ENCODE results near the gene USP32. TPM values are rescaled to one million over a fixed set of nuclear protein-coding genes. Genes with fewer than 3 reads are reported as not detected.
A peak's percentile ranks its signal among the peaks of the same experiment; 100 is the strongest.
"Not testable (repeated sequence)": the region's sequence is repeated elsewhere in the genome, so short reads cannot be mapped to it uniquely, and the experiment has no call there.

Gene USP32
- total RNA-seq, 1 donor from 2014 or later, result 53.6 TPM

DNA sequence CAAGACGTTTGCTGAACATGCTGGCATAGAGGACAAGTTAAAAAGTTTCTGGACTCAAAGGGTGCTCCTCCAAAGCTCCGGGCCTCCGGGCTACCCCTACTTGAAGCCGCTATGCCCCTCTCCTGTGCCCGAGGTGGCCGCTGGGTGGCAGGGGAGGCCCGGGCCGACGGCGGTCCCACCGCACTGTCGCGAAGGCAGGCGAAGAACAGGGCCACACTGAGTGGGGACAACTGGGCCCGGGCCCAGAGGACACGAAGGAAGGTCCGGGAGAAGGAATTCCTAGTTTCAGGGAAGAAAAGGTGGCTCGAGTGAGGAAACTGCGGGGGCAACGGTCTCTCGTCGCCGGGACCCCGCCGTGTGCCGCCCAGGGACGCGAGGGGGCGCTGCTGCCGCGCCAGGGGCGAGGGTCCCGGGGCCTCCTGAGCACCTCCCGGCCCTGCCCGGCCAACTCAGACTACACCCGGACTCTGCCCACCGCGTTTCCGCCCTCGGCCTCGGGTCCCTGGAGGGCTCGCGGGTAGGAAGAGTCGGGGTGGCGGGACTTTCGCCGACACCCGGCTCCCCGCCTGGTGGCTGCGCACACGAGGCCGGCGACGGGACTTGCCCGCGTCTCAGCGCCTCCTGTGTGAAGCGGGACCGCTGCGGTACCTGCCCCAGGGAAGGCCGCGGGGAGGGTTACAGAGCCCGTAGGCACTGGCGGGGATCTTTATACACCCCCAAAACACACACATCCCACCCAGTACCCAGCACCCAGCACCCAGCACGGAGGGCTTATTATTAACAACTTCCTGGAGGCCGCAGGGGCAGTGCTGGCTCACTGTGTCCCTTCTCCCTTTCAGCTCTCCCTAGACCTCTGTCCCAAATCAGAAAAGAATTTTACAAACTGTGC lies 29.6 kb upstream of the USP32 start:
- H3K9me3 Mint-ChIP-seq (ENCODE audit: unreplicated experiment), result no peaks in the 10 kb centered on the region
- H3K4me1 Mint-ChIP-seq (ENCODE audit: unreplicated experiment), result peaks cover 9% of the 10 kb centered on the region
- no peak overlapping the region for H3K27ac Mint-ChIP-seq (ENCODE audit: unreplicated experiment)
- no peaks in the 10 kb centered on the region for H3K27me3 Mint-ChIP-seq (ENCODE audit: unreplicated experiment)
- H3K4me3 Mint-ChIP-seq (ENCODE audit: unreplicated experiment), result peak overlapping the region; percentile 70
- TF ChIP-seq, protein P1, sequence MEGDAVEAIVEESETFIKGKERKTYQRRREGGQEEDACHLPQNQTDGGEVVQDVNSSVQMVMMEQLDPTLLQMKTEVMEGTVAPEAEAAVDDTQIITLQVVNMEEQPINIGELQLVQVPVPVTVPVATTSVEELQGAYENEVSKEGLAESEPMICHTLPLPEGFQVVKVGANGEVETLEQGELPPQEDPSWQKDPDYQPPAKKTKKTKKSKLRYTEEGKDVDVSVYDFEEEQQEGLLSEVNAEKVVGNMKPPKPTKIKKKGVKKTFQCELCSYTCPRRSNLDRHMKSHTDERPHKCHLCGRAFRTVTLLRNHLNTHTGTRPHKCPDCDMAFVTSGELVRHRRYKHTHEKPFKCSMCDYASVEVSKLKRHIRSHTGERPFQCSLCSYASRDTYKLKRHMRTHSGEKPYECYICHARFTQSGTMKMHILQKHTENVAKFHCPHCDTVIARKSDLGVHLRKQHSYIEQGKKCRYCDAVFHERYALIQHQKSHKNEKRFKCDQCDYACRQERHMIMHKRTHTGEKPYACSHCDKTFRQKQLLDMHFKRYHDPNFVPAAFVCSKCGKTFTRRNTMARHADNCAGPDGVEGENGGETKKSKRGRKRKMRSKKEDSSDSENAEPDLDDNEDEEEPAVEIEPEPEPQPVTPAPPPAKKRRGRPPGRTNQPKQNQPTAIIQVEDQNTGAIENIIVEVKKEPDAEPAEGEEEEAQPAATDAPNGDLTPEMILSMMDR (IDR thresholded peaks at IDR 0.05), result peak; percentile 99
- H3K36me3 Mint-ChIP-seq (ENCODE audit: unreplicated experiment), result no peaks in the 10 kb centered on the region
- DNase-seq (ENCODE audit: extremely low spot score, unreplicated experiment), result peak; percentile 92

DNA sequence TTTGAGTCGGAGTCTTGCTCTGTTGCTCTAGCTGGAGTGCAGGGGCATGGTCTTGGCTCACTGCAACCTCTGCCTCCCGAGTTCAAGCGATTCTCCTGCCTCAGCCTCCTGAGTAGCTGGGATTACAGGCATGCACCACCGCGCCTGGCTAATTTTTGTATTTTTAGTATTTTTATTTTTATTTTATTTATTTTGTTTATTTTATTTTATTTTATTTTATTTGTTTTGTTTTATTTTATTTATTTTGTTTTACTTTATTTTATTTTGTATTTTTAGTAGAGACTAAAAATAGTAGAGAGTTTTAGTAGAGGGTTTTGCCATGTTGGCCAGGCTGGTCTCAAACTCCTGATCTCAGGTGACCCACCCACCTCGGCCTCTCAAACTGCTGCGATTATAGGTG lies 27.9 kb upstream of the USP32 start:
- not testable (repeated sequence) for H3K27ac Mint-ChIP-seq (ENCODE audit: unreplicated experiment); H3K4me3 Mint-ChIP-seq (ENCODE audit: unreplicated experiment); H3K4me1 Mint-ChIP-seq (ENCODE audit: unreplicated experiment); H3K9me3 Mint-ChIP-seq (ENCODE audit: unreplicated experiment); DNase-seq (ENCODE audit: extremely low spot score, unreplicated experiment); H3K27me3 Mint-ChIP-seq (ENCODE audit: unreplicated experiment); H3K36me3 Mint-ChIP-seq (ENCODE audit: unreplicated experiment)

DNA sequence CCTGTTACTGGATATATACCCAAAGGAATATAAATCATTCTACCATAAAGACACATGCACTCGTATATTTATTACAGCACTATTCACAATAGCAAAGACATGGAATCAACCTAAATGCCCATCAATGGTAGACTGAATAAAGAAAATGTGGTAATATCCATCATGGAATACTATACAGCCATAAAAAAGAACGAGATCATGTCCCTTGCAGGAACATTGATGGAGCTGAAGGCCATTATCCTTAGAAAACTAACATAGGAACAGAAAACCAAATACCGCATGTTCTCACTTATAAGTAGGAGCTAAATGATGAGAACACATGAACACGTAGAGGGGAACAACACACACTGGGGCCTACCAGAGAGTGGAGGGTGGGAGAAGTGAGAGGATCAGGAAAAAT lies 27.1 kb upstream of the USP32 start:
- not testable (repeated sequence) for DNase-seq (ENCODE audit: extremely low spot score, unreplicated experiment); H3K4me1 Mint-ChIP-seq (ENCODE audit: unreplicated experiment); H3K4me3 Mint-ChIP-seq (ENCODE audit: unreplicated experiment); H3K27me3 Mint-ChIP-seq (ENCODE audit: unreplicated experiment); H3K9me3 Mint-ChIP-seq (ENCODE audit: unreplicated experiment); H3K36me3 Mint-ChIP-seq (ENCODE audit: unreplicated experiment); H3K27ac Mint-ChIP-seq (ENCODE audit: unreplicated experiment)

DNA sequence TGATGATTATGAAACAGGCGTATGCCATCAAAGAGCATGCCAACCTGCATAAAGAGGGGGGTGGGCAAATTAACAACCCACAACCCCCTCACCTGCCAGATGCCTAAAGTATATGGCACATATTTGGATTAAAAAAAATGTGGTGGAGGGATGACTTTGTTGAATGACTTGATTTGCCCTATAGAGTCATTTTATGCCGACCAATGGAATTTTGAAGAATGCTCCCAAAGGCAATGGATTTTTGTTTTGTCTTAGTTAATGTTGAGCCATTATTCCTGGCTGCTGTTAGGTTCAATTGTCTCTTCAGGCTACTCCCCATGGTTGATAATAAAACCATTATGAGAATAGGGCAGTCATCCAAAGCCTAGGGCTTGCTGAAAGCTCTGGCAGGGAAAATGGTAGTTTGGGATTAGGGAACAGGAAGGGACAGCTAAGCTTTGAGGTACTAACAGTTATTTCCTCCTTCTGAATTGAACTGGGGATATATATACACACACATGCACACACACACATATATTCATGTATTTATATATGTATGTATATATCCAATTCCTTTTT lies 24.5 kb upstream of the USP32 start:
- no peak overlapping the region for H3K4me3 Mint-ChIP-seq (ENCODE audit: unreplicated experiment)
- H3K4me1 Mint-ChIP-seq (ENCODE audit: unreplicated experiment), result peaks cover 7% of the 10 kb centered on the region
- H3K36me3 Mint-ChIP-seq (ENCODE audit: unreplicated experiment), result no peaks in the 10 kb centered on the region
- no peaks in the 10 kb centered on the region for H3K9me3 Mint-ChIP-seq (ENCODE audit: unreplicated experiment)
- H3K27me3 Mint-ChIP-seq (ENCODE audit: unreplicated experiment), result peaks cover 2% of the 10 kb centered on the region
- no peak overlapping the region for H3K27ac Mint-ChIP-seq (ENCODE audit: unreplicated experiment)
- TF ChIP-seq, protein P1 (IDR thresholded peaks at IDR 0.05), result no peak
- DNase-seq (ENCODE audit: extremely low spot score, unreplicated experiment), result no peak

DNA sequence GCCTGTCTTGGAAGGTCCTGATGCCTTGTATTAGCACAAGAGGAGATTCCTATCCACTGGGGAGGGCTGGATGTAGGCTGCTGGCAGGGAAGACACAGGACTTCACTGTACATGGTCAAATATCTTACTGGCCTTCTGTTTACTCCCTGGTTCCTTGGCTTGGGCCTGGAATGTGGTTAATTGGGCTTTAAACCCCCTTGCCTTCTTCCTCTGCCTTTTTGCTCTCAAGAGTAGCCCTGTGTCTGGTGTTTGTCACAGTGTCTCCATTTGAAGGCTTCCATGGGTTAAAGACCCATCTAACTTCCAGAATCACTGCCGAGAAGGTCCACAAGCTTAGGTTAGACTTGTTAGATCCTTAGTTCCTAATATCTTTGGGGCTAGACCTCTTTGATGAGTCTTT lies 23.2 kb upstream of the USP32 start:
- no peaks in the 10 kb centered on the region for H3K4me1 Mint-ChIP-seq (ENCODE audit: unreplicated experiment)
- peaks cover 2% of the 10 kb centered on the region for H3K27me3 Mint-ChIP-seq (ENCODE audit: unreplicated experiment)
- no peak overlapping the region for H3K27ac Mint-ChIP-seq (ENCODE audit: unreplicated experiment)
- no peak for DNase-seq (ENCODE audit: extremely low spot score, unreplicated experiment)
- H3K4me3 Mint-ChIP-seq (ENCODE audit: unreplicated experiment), result no peak overlapping the region
- H3K9me3 Mint-ChIP-seq (ENCODE audit: unreplicated experiment), result no peaks in the 10 kb centered on the region
- TF ChIP-seq, protein P1 (IDR thresholded peaks at IDR 0.05), result no peak
- no peaks in the 10 kb centered on the region for H3K36me3 Mint-ChIP-seq (ENCODE audit: unreplicated experiment)

DNA sequence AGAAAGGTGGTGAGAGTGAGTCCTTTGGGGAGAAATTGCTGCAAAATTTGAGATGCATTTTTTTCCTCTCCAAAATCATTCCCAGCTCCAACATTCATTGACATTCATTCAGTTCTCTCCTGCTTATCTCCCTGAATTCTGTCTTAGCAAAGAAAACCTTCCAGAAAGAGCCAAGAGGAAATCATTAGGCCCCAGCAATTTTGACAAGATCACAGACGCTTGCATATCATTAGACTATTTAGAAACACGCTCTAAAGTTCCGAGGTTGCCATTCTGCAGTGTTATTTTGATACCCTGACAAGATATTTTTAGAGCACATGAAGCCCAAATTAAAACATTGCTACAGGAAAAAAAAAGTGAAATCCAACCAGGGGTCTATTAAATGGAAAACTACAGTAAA lies 20.8 kb upstream of the USP32 start:
- no peak overlapping the region for H3K27ac Mint-ChIP-seq (ENCODE audit: unreplicated experiment)
- H3K27me3 Mint-ChIP-seq (ENCODE audit: unreplicated experiment), result peaks cover 2% of the 10 kb centered on the region
- no peaks in the 10 kb centered on the region for H3K4me1 Mint-ChIP-seq (ENCODE audit: unreplicated experiment)
- no peaks in the 10 kb centered on the region for H3K9me3 Mint-ChIP-seq (ENCODE audit: unreplicated experiment)
- no peak overlapping the region for H3K4me3 Mint-ChIP-seq (ENCODE audit: unreplicated experiment)
- TF ChIP-seq, protein P1 (IDR thresholded peaks at IDR 0.05), result no peak
- H3K36me3 Mint-ChIP-seq (ENCODE audit: unreplicated experiment), result no peaks in the 10 kb centered on the region
- no peak for DNase-seq (ENCODE audit: extremely low spot score, unreplicated experiment)

Measured in osteocyte (in vitro differentiated cells).